GM19467 (cell line): ENCODE data around the gene SPATA31E1.

Experiments
- ATAC-seq: cut with Tn5 transposase; IDR thresholded peaks from one replicate; pipeline ENCODE4 v1.9.1; 2021; ENCODE audit warnings: mild to moderate bottlenecking, moderate library complexity; ENCODE audit not compliant: unreplicated experiment

SPATA31E1 gene

GRCh38 chr9:87862536-87863268, 20.0 kb upstream of the SPATA31E1 start:
- ATAC-seq = no peak

GRCh38 chr9:87863882-87864465, 18.7 kb upstream of the SPATA31E1 start:
- ATAC-seq = no peak

DNA sequence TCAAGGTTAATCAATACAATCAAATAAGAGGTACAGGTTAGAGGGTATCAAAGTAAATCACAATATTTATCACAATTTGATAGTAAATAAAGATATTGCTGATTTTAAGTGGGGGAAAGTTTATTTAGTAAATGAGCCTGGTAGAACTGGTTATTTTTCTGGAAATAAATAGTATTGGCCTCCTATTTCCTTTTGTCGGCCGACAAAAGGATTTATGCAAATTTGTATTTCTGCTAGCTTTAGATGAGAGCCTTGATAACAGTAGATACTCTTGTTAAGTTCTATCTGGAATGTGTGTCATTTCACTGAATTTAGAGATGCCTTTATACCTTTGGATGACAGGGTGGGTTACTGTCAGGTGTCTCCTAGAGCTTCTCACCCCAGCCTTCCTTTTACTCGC, 17.8 kb upstream of the SPATA31E1 start:
- ATAC-seq = no peak

GRCh38 chr9:87865626-87866025, 17.1 kb upstream of the SPATA31E1 start:
- no peak for ATAC-seq

GRCh38 chr9:87867391-87867790, 15.3 kb upstream of the SPATA31E1 start:
- no peak for ATAC-seq

GRCh38 chr9:87868175-87868574, 14.5 kb upstream of the SPATA31E1 start:
- ATAC-seq = no peak

- no peak for ATAC-seq
These were observed 14.0 kb upstream of the SPATA31E1 start for GRCh38 chr9:87868635-87869034.

- ATAC-seq = no peak
These were observed 13.6 kb upstream of the SPATA31E1 start for GRCh38 chr9:87869082-87869481.

DNA sequence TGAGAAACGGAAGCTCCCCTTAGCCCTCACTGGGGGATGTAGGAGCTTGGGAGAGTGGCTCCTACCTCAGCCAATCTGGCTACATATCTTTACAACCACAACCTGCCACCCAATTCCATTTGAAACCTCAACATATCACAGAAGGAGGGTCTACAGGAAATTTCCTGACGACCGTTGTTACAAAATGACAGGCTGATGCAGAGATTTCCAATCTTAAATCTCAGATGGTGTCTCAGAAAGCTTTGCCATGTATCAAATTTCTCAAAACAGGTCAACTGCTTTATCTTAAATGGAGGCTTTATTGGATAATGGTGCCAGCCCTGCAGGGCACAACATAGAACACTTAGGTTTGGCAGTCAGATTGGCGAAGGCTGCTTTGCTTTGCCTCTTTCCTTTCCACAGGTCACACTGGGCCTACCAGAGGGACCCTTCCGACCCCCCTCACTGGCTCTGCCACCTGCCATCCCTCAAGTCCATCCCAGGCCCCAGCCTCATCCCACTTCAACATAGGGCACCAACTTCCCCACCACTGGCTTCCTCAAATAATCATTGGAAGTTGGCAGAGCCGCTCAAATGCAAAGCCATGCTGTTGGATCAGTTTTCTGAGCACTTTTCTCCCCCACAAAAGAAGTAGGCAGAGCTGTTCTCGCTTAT, 11.1 kb upstream of the SPATA31E1 start:
- ATAC-seq = no peak

- ATAC-seq = no peak
These were observed 10.5 kb upstream of the SPATA31E1 start for GRCh38 chr9:87872079-87872624.

GRCh38 chr9:87873607-87874303, 8.9 kb upstream of the SPATA31E1 start:
- ATAC-seq = no peak

GRCh38 chr9:87874304-87874623, 8.4 kb upstream of the SPATA31E1 start:
- no peak for ATAC-seq

- no peak for ATAC-seq
These were observed 7.6 kb upstream of the SPATA31E1 start for GRCh38 chr9:87875060-87875459.

DNA sequence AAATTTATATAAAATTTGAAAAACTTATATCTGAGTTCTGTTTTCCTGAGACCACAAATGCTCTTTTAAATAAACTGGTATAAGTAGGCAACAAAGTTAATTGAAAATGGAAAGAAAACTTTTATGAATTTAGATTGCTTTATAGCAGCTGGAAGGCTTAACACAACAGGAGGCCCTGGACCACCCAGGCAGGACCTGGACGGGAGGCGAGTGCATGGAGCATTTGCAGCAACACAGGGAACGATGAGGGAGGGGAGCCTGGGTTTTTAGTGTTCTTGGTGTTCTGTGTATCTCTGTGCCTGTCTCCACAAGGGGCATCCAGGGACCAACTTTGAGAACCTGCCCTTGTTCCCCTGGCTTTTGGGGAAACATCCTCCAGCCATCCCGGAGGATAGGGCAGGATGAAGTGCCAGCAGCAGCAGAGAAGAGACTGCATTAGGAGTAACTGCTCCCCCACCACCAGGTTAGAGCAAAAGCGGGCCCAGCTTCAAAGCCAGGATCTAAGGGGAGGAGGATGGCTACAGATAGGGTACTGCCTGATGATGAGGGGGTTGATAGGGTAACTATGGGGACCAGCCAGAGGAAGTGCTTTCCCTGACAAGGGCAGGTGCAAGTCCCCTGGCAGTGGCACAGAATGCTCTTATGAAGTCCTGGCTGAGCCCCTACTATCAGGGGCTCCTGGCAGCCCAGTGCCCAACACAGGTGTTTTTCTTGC, 6.7 kb upstream of the SPATA31E1 start:
- ATAC-seq = no peak

DNA sequence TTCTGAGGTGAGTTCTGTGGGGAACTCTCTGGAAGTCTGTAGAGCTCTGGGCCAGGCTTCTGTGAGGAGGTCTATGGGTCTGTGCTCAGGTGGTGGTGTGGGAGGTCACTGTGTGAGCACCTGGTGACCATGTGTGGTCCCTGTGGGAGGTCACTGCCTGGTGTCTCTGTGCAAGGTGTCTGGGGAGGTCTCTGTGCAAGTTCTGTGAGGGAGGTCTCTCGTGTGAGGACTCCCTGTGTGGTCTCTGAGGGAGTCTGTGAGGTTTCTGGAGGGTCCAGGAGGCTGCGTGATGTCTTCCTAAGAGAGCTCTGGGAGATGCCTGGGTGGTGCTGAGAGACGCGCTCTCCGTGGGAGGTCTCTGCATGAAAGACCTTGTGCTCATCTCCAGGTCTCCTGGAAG, 6.0 kb upstream of the SPATA31E1 start:
- no peak for ATAC-seq

DNA sequence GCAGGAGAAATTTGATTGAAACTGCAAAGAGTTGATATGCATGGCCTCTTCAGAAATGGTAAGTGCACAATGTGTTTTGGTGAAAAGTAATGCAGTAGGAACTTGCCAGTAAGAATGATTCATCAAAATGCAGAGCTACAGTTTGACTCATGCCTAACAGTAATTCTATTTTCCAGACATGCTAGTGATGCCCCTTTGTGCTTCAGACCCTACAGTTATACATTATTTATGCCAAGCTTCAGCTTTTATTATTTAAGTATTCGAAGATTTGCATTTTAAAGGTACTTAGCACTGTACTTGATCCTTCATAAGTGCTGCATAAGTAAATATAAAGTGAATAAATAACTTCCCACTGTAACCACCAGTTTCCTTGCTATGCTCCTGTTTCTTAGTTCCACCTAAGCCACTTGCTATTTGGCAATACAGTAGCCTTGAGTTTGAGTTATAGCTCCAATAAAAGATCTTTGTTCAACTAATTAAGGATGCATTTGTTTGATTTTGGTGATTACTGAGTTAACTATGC, 3.6 kb upstream of the SPATA31E1 start:
- no peak for ATAC-seq

- ATAC-seq = no peak
These were observed 2.6 kb upstream of the SPATA31E1 start for GRCh38 chr9:87880116-87880515.

GRCh38 chr9:87880683-87881082, 2.0 kb upstream of the SPATA31E1 start:
- no peak for ATAC-seq

GRCh38 chr9:87883274-87883673, 597 bp downstream of the SPATA31E1 start:
- ATAC-seq = no peak

DNA sequence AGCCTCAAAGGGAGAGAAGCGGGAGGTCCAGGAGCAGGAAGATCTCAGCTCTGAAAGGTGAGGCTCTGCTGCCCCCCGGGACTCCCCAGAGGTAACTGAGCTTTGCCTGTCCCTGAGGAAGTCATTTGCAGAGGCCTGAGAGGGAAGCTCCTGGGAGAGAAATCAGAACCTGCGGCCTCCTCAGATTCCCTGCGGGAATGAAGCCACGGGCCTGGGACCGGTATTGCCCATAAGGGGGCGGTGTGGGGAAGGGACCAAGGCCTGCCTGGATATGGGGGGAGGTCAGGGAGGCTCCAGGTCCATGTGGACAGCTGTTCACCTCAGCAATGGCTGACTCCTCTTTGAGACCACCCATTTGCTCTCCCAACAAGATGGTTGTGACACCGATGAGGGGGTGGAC, 1.3 kb downstream of the SPATA31E1 start:
- no peak for ATAC-seq
